Prostate gland (tissue), 2 donors: ENCODE data around the gene LCE2D.

Source experiments
- CTCF ChIP-seq, 4 experiments: fragments of 200-600 bp in 2 of 4; fragments of 450-650 bp in 2 of 4; sonication (generic) in 2 of 4; IDR thresholded peaks; 1 replicate in 3 of 4; 2 replicates in 1 of 4; pipeline ENCODE4 v1.5.1; 2016 to 2019; ENCODE audit warnings: antibody characterized with exemption in 4 of 4, mild to moderate bottlenecking in 2 of 4, moderate library complexity in 2 of 4
- POLR2A ChIP-seq: fragments of 450-650 bp; IDR thresholded peaks from one replicate; pipeline ENCODE4 v1.6.1; 2016; ENCODE audit warnings: antibody characterized with exemption, mild to moderate bottlenecking

- no peak for TF ChIP-seq CTCF (IDR thresholded peaks at IDR 0.05)
- no peak for TF ChIP-seq POLR2A
Measured at GRCh38 chr1:152707860-152708259, 44.7 kb downstream of the LCE2D start, which contains the start of gene LCE4A.
